ENCODE data around the gene CNTN5.

DNA sequence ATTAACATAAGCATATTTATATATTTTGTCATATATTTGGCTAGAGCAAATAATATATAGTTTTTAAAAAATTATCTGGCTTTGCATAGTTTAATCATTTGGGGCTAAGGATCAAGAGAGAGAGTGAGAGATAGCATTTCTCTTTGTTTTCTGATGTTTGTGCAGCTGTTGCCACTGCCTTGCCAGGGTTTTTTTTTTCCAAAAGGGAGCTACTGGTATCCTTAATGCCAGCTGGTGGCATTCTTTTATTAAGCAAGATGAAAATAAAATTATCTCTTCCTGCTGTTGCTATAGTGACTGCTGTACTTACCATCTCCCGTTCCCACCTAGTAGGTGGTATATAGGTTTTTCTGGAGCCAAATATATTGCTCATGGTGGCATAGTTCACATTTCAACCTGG, 873.1 kb downstream of the CNTN5 start:
- TF ChIP-seq POLR2A (IDR thresholded peaks at IDR 0.05; ENCODE audit: low read depth, low read length): no peak
- TF ChIP-seq, protein P1, sequence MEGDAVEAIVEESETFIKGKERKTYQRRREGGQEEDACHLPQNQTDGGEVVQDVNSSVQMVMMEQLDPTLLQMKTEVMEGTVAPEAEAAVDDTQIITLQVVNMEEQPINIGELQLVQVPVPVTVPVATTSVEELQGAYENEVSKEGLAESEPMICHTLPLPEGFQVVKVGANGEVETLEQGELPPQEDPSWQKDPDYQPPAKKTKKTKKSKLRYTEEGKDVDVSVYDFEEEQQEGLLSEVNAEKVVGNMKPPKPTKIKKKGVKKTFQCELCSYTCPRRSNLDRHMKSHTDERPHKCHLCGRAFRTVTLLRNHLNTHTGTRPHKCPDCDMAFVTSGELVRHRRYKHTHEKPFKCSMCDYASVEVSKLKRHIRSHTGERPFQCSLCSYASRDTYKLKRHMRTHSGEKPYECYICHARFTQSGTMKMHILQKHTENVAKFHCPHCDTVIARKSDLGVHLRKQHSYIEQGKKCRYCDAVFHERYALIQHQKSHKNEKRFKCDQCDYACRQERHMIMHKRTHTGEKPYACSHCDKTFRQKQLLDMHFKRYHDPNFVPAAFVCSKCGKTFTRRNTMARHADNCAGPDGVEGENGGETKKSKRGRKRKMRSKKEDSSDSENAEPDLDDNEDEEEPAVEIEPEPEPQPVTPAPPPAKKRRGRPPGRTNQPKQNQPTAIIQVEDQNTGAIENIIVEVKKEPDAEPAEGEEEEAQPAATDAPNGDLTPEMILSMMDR (IDR thresholded peaks at IDR 0.05 in 2 of 3, conservative IDR thresholded peaks at IDR 0.05 in 1 of 3; ENCODE audit: control insufficient read depth in 2 of 3, extremely low read depth in 1 of 3, insufficient read depth in 1 of 3, low read depth in 3 of 3, low read length in 3 of 3): no peak
- no peak for TF ChIP-seq TAF1 (IDR thresholded peaks at IDR 0.05; ENCODE audit: borderline replicate concordance, low read depth, low read length)
- TF ChIP-seq STAT3 (IDR thresholded peaks at IDR 0.05; ENCODE audit: low read depth, low read length): no peak
- no peak for TF ChIP-seq MTA2 (IDR thresholded peaks at IDR 0.05; ENCODE audit: low read depth)
- no peak for TF ChIP-seq POLR2AphosphoS5 (IDR thresholded peaks at IDR 0.05; ENCODE audit: low read length)
- TF ChIP-seq, protein P2, sequence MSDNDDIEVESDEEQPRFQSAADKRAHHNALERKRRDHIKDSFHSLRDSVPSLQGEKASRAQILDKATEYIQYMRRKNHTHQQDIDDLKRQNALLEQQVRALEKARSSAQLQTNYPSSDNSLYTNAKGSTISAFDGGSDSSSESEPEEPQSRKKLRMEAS (IDR thresholded peaks at IDR 0.05; ENCODE audit: low read depth, low read length): no peak
- TF ChIP-seq SUZ12 (IDR thresholded peaks at IDR 0.05; ENCODE audit: unreplicated experiment): no peak
- TF ChIP-seq CHD2 (IDR thresholded peaks at IDR 0.05; ENCODE audit: borderline replicate concordance, low read depth, low read length): no peak
- no peak for TF ChIP-seq NFXL1 (IDR thresholded peaks at IDR 0.05; ENCODE audit: borderline replicate concordance)
- TF ChIP-seq RUNX3 (IDR thresholded peaks at IDR 0.05; ENCODE audit: low read length): no peak
- TF ChIP-seq EED (IDR thresholded peaks at IDR 0.05; ENCODE audit: low read depth): no peak
- TF ChIP-seq, protein P3, sequence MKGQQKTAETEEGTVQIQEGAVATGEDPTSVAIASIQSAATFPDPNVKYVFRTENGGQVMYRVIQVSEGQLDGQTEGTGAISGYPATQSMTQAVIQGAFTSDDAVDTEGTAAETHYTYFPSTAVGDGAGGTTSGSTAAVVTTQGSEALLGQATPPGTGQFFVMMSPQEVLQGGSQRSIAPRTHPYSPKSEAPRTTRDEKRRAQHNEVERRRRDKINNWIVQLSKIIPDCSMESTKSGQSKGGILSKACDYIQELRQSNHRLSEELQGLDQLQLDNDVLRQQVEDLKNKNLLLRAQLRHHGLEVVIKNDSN (IDR thresholded peaks at IDR 0.05; ENCODE audit: borderline replicate concordance, extremely low read length, insufficient read depth, low read depth, low read length): no peak
- TF ChIP-seq, protein P4, sequence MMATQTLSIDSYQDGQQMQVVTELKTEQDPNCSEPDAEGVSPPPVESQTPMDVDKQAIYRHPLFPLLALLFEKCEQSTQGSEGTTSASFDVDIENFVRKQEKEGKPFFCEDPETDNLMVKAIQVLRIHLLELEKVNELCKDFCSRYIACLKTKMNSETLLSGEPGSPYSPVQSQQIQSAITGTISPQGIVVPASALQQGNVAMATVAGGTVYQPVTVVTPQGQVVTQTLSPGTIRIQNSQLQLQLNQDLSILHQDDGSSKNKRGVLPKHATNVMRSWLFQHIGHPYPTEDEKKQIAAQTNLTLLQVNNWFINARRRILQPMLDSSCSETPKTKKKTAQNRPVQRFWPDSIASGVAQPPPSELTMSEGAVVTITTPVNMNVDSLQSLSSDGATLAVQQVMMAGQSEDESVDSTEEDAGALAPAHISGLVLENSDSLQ (IDR thresholded peaks at IDR 0.05): no peak
